GM21717 (cell line): ENCODE data around the gene MDH1.
A peak's percentile ranks its signal among the peaks of the same experiment; 100 is the strongest.

Source experiments
- ATAC-seq: cut with Tn5 transposase; IDR thresholded peaks from one replicate; pipeline ENCODE4 v1.9.1; 2021; ENCODE audit warnings: mild to moderate bottlenecking, moderate library complexity; ENCODE audit not compliant: unreplicated experiment

MDH1 gene

DNA sequence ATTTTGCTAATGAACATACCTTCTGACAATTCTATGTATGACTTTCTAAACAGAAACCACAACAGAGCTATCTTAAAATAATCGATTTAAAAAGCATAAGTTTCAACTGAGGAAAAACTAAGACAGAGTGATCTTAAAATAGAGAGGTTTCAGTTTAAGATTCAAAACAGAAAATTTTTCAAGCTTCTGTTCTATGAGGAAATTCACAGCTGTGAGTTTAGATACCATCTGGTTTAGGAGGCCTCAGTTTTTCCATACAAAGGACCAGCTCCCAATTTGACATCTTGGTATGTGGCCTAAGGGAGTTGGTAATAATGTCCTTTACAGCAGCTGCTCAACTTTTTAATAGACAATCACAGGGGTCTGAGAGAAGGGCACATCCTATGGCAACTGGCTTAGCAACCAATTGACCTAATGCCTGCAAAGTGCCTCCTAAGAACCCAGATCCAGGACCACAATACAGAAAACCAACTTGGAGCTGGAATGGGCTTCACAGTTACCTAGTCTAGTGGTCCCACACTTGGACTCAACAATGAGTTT lies 39.7 kb downstream of the MDH1 start:
- ATAC-seq = no peak

DNA sequence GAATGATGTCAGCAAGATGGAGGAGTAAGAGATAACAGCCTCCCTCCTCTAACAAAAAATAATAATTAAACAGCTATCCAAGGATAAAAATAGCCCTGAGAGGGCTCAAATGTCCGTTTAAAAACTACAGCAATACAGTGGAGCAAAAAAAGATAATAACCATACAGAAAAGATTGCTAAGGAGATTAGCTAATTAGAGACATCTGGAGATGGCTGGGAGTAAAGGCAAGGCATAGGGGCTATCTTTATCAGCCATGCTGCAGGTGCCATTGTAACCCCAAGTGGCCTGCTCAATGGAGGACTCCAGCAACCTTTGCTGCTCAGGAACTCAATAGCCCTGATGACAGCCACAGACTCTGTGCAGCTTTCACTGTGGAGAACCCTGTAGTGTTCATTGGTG lies 42.7 kb downstream of the MDH1 start:
- no peak for ATAC-seq

DNA sequence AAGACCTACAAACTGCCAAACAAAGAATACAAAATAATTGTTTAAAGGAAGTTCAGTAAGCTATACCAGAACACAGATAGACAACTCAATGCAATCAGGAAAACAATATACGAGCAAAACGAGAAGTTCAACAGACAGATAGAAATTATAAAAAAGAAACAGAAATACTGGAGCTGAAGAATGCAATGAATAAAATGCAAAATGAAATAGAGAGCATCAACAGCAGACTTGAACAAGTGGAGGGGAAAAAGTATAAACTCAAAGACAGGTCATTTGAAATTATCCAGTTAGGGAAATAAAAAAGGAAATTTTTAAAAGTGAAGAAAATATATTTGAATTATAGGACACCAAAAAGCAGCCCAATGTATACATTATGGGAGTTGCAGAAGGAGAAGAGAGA lies 43.6 kb downstream of the MDH1 start:
- no peak for ATAC-seq

DNA sequence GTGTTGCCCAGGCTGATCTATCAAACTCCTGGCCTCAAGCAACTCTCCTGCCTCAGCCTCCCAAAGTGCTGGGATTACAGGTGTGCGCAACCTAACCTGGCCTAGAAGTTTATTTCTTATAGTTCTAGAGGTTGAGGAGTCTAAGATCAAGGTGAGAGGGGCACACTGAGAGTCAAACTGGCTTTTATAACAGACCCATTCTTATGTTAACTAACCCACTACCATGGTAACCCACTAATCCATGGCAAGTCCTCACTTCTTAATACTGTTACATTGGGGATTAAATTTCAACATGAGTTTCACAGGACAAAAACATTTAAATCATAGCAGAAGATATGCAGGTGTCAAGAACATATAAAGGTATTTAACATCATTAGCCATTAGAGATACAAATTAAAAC lies 50.6 kb downstream of the MDH1 start:
- no peak for ATAC-seq

DNA sequence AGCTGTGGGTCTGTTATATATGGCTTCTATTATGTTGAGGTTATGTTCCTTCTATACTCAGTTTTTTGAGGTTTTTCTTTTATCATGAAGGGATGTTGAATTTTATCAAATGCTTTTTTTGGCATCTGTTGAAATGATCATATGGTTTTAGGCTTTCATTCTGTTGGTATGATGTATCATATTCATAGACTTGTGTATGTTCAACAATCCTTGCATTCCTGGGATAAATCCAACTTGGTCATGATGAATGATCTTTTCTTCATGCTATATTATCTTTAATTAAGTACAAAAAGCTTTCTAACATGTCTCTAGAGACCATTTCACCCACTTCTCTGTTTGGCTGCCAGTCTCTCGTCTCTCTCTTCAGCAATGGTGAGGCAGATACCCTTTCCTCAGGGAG lies 54.2 kb downstream of the MDH1 start:
- ATAC-seq = no peak

DNA sequence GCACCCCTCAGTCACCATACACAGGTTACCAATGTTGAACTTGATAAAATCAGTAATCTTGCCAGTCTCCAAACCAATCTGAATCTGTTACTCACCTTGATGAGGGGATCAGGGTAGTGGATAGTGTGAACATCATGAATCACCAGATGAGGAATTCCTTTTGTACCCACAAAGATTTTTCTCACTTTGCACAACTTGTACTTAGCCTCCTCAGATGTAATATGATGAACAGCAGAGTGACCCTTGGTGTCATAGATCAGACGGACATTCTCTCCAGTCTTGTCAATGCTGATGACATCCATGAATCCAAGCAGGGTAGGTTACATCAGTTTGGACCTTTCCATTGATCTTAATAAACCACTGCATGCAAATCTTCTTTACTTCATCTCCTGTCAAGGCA lies 54.7 kb downstream of the MDH1 start:
- no peak for ATAC-seq

DNA sequence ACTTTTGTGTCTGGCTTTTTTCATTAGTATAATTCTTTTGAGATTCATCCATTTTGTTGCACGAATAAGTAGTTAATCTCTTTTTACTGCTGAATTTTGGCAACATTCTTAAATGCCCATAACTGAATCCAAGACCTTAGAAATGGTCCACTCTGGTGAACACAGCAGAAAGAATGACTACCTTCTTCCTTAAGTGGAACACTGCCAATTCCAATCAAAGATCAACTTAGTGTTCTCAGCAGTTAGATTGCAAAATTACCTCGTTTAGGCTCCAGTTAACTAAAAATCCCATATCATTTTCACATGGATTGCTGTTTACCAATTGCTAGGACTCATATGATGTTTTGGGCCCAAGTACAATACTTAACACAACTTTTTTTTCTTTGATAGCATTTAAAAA lies 59.9 kb downstream of the MDH1 start:
- ATAC-seq = no peak

DNA sequence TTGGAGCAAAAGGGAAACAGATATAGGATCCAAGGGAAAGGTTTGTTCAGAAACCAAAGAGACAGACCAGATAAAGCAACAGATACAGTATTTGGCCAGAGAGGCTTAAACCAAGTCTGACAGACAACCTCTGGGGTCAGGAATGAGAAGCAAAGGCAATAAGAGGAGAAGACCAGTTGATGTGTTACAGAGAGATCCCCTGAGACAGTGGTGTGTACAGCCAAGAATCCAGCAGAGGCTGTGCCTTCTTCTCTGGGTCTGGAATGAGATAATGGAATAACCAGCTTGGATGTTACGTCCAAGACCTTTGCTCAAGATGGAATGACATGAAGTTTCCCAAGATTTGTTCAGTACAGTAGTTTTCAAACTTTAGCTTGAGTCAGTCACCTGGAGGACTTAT lies 61.1 kb downstream of the MDH1 start:
- no peak for ATAC-seq

DNA sequence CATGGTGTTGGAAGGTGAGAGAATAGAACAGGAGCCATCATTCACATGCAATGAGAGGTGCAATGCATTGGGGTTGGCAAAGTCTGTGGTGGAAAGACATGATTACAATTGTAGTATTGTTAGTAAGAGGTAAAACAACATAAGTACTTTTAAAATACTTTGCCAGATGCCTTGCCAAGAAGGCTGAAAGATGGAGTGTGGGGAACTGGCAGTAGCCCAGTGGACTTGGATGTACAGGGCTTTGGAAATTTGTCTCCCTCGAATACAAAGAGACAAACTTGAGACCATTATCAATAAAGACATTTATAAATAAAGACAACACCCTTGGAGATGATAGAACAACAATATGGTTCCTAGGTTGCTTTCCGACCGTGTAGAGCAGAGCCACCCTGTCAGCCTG lies 62.0 kb downstream of the MDH1 start:
- ATAC-seq = no peak

DNA sequence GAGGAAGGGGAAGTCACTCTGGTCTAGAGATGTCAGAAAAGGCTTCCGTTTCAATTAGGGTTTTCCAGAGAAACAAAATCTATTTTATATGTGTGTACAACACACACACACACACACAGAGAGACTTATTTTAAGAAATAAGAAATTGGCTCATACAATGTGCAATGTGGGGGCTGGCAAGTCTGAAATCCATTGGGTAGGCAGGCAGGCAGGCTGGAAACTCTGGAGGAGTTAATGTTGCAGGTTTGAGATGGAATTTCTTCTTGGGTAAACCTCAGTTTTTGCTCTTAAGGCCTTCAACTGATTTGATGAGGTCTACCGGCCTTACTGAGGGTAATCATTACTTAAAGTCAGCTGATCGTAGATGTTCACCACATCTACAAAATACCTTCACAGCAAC lies 62.6 kb downstream of the MDH1 start:
- ATAC-seq = no peak

DNA sequence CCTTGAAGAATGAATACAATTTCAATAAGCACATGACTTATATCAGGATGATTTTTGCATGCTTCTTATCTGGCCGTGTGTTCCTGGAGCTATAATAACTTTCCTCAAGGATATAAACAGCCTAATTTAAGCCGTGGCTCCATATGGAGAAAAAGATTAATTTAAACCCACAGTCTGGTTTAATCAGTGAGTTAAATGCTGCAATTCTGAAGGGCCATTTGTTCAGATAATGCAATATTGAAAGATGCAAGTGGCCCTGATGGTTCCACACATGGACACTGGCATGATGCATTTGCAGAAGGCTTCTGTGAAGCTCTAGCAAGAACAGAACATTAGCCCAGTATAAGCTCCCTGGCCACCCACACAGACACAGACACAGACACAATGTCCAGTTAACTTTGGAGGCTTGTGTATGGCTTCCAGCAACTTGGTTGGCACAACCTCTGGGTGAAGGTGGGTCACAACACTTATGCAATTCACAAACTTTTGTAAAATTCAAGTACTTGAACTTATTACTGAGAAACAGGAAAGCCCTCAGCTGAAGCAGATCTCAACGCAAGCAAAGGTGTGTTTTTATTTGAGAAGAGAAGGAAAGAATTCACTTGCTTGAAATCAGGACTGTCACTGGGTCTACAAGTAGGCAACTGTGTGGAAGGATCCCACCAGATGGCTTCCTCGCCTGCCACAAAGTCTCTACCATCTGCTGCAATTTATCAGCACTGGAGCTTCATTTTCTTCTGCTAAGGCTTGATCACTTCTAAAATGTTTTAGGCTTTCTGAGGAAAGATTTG lies 63.3 kb downstream of the MDH1 start:
- ATAC-seq = no peak

DNA sequence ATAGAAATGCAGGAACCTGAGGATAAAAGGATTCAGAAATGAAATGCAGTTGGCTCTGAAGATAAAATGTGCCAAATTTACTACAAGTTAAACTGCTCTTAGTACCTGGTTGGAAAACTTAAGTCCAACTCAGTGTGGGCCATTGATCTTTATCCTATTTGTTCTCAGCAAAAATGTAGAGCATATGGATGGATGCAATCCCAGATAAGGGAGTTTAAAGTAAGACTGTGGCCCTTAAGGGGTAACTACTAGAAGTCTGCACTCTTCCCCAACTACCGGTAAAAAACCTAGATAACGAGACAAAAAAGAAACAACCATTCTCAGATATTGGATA lies 63.9 kb downstream of the MDH1 start:
- ATAC-seq = no peak

DNA sequence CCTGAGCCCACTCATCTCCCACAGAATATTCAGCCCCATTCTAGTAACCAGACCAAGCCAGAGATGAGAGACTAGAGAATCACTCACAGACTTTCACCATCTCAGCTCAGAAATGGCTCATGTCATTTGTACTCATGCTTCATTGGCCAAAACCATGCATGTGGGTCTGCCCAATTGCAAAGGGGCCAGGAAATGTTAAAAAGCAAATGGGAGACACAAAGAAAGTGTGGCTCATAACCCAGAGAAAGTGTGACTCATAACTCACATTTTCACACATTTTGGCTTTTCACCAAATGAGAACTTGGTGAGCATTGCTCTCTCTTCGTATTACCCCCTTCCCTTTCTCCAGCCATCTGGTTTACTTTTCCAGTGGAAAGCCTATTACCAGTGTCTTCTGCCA lies 66.2 kb downstream of the MDH1 start:
- peak; percentile 87 for ATAC-seq
